ENCODE results near the gene ZNF613.
A peak's percentile ranks its signal among the peaks of the same experiment; 100 is the strongest.

ZNF613 gene

DNA sequence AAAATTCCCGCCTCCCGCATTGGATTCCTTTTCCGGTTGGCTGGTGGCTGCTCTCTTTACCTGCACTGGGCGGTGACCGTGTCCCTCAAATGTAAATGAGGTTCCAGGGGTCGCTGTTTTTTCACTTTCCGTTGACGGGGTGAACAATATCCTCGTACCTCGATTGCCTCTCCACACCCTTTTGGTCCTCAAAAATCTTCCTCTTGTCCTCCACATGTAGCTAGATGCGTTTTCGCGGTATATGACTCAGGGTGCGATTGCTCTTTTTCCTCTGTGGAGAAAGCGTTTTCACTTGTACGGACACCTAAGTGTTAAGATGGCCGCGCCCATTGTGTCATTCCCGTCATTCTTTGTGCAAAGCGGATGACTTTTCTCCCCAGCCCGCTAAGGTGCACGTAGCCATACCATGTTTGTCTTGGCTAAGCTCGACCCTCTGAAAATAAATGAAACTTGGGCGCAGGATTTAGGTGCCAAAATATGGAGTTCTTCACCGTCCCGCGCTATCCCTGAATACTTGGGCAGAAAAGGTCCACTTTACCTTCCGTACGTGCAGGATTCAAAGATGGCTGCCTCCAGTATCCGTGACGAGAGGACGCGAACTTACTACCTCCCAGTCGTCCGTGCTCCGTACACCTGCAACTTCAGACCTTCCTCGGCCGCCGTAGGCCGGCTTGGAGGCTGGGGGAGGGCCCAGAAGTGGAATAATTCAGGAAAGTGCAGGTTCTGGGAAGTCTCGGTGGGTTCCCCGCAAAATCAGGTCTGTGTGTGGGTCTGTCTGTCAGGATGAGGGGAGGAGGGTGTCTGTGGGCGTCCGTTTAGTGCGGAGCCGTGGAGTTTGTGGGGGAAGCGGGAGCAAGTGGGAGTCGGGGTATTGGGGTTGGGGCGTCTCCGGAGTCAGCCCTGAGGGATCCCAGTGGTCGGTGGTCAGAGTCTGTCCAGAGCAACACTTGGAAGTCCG, at the start of gene ZNF613:
TSS of gene ZNF613 (plus strand) at position 689 of the 958 bp plus-strand sequence. CDS start 8,749 bp downstream, outside the sequence.
- H3K27ac ChIP-seq = peak within 1 kb of the TSS; percentile 98
- TF ChIP-seq, protein P1, sequence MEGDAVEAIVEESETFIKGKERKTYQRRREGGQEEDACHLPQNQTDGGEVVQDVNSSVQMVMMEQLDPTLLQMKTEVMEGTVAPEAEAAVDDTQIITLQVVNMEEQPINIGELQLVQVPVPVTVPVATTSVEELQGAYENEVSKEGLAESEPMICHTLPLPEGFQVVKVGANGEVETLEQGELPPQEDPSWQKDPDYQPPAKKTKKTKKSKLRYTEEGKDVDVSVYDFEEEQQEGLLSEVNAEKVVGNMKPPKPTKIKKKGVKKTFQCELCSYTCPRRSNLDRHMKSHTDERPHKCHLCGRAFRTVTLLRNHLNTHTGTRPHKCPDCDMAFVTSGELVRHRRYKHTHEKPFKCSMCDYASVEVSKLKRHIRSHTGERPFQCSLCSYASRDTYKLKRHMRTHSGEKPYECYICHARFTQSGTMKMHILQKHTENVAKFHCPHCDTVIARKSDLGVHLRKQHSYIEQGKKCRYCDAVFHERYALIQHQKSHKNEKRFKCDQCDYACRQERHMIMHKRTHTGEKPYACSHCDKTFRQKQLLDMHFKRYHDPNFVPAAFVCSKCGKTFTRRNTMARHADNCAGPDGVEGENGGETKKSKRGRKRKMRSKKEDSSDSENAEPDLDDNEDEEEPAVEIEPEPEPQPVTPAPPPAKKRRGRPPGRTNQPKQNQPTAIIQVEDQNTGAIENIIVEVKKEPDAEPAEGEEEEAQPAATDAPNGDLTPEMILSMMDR (conservative IDR thresholded peaks at IDR 0.05) = peak; percentile 56

DNA sequence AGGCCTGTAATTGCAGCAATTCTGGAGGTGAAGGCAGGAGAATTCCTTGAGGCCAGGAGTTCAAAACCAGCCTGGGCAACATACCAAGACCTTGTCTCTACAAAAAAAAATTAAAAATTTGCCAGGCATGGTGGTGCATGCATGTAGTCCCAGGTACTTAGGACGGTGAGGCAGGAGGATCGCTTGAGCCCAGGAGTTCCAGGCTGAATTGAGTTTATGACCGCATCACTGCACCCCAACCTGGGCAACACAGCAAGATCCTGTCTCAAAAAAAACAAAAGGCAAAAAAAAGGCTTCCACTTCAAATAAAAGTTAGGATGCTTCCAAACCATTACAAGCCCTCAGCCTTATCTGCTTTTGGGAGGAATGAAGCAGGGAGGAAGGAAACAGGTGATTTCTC, 44.8 kb upstream of the ZNF613 start:
- no peak overlapping the region for H3K27ac ChIP-seq
- TF ChIP-seq, protein P1 (conservative IDR thresholded peaks at IDR 0.05) = no peak

DNA sequence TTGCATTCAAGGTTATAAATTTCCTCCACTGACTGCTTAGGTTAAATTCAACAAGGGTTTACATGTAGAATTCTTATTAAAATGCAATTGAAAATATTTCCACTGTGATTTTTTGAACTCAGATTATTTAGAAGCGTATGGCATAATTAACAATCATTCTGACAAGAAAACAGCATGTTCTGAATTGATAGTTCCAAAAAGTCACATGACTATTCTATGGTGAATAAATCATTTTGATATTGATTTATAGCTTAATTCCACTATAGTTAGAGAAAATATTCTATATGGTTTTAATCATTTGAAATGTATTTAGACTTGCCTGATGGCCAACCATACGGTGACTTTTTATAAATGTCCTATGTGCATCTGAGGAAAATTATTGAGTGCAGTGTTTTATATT, 42.6 kb upstream of the ZNF613 start:
- H3K27ac ChIP-seq = no peak overlapping the region
- TF ChIP-seq, protein P1 (conservative IDR thresholded peaks at IDR 0.05) = no peak

GRCh38 chr19:51887522-51888498, 39.5 kb upstream of the ZNF613 start, which contains the start of gene ZNF577:
Gene ZNF577 (minus strand): TSS chr19:51887951. CDS start chr19:51880382, 7,569 bp downstream.
- H3K27ac ChIP-seq = no peak within 1 kb of the TSS
- TF ChIP-seq, protein P1 (conservative IDR thresholded peaks at IDR 0.05) = no peak

- TF ChIP-seq, protein P1 (conservative IDR thresholded peaks at IDR 0.05) = no peak
- no peak overlapping the region for H3K27ac ChIP-seq
These were observed 37.3 kb upstream of the ZNF613 start for GRCh38 chr19:51889934-51890333.

DNA sequence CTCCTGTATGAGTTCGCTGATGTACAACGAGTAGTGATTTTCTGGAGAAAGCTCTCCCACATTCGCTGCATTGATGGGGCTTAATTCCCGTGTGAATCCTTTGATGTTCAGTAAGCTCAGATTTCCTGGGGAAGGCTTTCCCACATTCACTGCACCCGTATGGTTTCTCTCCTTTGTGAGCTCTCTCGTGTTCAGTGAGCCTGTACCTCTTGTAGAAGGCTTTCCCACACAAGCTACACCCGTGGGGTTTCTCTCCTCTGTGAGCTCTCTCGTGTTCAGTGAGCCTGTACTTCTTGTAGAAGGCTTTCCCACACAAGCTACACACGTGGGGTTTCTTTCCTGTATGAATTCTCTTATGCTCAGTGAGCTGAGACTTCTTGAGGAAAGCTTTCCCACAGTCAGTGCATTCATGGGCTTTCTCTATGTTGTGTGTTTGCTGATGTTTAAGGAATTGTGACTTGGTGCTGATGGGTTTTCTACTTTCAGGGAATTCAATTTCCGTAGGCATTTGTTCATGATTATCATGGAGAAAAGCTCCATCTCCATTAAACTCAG, 36.0 kb upstream of the ZNF613 start:
- no peak overlapping the region for H3K27ac ChIP-seq
- TF ChIP-seq, protein P1 (conservative IDR thresholded peaks at IDR 0.05) = no peak
